Measurements from ENCODE around the gene EPC2. TPM values are rescaled to one million over a fixed set of nuclear protein-coding genes. Genes with fewer than 3 reads are reported as not detected.

EPC2 gene
- polyA plus RNA-seq, 1 experiment, result 24.7 TPM

GRCh38 chr2:148603562-148603920, 41.0 kb upstream of the EPC2 start:
- Histone ChIP-seq H3K27me3 (ENCODE audit: control insufficient read depth, insufficient read depth, low read length) (peaks cover 2% of the 10 kb centered on the region), H3K9me3 (ENCODE audit: control insufficient read depth, insufficient read depth, low read length) (no peaks in the 10 kb centered on the region; the same call in 1 of the 2 replicates), H3K27ac (ENCODE audit: low read depth, low read length) (no peak overlapping the region), H3K4me3 (ENCODE audit: low read depth, low read length) (no peak overlapping the region)
- no peak for DNase-seq (ENCODE audit: low read depth, low spot score)
- ChIA-PET CTCF (interaction anchor here (0.7 to 1.3 kb wide), 2 partner anchors 613 to 667 kb away, joined by 3 read pairs; no protein-coding TSS in a partner anchor), POLR2A (no interaction called here)
- TF ChIP-seq CTCF (IDR thresholded peaks at IDR 0.05; ENCODE audit: low read depth, low read length), result no peak

- H3K27ac ChIP-seq (ENCODE audit: low read depth, low read length), result no peak overlapping the region
- peaks cover 4% of the 10 kb centered on the region for H3K27me3 ChIP-seq (ENCODE audit: control insufficient read depth, insufficient read depth, low read length)
- H3K4me3 ChIP-seq (ENCODE audit: low read depth, low read length), result no peak overlapping the region
- POLR2A ChIA-PET, result no interaction called here
- no peak for DNase-seq (ENCODE audit: low read depth, low spot score)
- no peaks in the 10 kb centered on the region; the same call in 1 of the 2 replicates for H3K9me3 ChIP-seq (ENCODE audit: control insufficient read depth, insufficient read depth, low read length)
- CTCF ChIA-PET, result interaction anchor here (0.7 to 1.0 kb wide), 3 partner anchors 9 to 670 kb away, joined by 3 to 7 read pairs (median 6); no protein-coding TSS in a partner anchor
- TF ChIP-seq CTCF (IDR thresholded peaks at IDR 0.05; ENCODE audit: low read depth, low read length), result no peak
These were observed 39.6 kb upstream of the EPC2 start for GRCh38 chr2:148604927-148605326.

GRCh38 chr2:148607566-148607965, 37.0 kb upstream of the EPC2 start:
- TF ChIP-seq CTCF (IDR thresholded peaks at IDR 0.05; ENCODE audit: low read depth, low read length), result no peak
- POLR2A ChIA-PET, result no interaction called here

GRCh38 chr2:148613231-148614013, 31.1 kb upstream of the EPC2 start:
- CTCF ChIA-PET, result interaction anchor here (1.1 kb wide), 1 partner anchor 9 kb away, joined by 3 read pairs; no protein-coding TSS in a partner anchor
- TF ChIP-seq CTCF (IDR thresholded peaks at IDR 0.05; ENCODE audit: low read depth, low read length), result no peak
- DNase-seq (ENCODE audit: low read depth, low spot score), result no peak
- POLR2A ChIA-PET, result no interaction called here
- Histone ChIP-seq H3K9me3 (ENCODE audit: control insufficient read depth, insufficient read depth, low read length) (no peaks in the 10 kb centered on the region), H3K27ac (ENCODE audit: low read depth, low read length) (no peak overlapping the region), H3K4me3 (ENCODE audit: low read depth, low read length) (no peak overlapping the region), H3K27me3 (ENCODE audit: control insufficient read depth, insufficient read depth, low read length) (peaks cover 3% of the 10 kb centered on the region)

More at GRCh38 chr2:148607566-148607965, 37.0 kb upstream of the EPC2 start:
- H3K27me3 ChIP-seq (ENCODE audit: control insufficient read depth, insufficient read depth, low read length), result peaks cover 3% of the 10 kb centered on the region
- H3K27ac ChIP-seq (ENCODE audit: low read depth, low read length), result no peak overlapping the region
- no peaks in the 10 kb centered on the region for H3K9me3 ChIP-seq (ENCODE audit: control insufficient read depth, insufficient read depth, low read length)
- CTCF ChIA-PET, result no interaction called here
- no peak for DNase-seq (ENCODE audit: low read depth, low spot score)
- H3K4me3 ChIP-seq (ENCODE audit: low read depth, low read length), result no peak overlapping the region

GRCh38 chr2:148614014-148614321, 30.6 kb upstream of the EPC2 start:
- Histone ChIP-seq H3K4me3 (ENCODE audit: low read depth, low read length) (no peak overlapping the region), H3K27ac (ENCODE audit: low read depth, low read length) (no peak overlapping the region), H3K9me3 (ENCODE audit: control insufficient read depth, insufficient read depth, low read length) (no peaks in the 10 kb centered on the region), H3K27me3 (ENCODE audit: control insufficient read depth, insufficient read depth, low read length) (peaks cover 3% of the 10 kb centered on the region)
- POLR2A ChIA-PET, result interaction anchor here (0.7 kb wide), 1 partner anchor 255 kb away, joined by 6 read pairs; no protein-coding TSS in a partner anchor
- no peak for TF ChIP-seq CTCF (IDR thresholded peaks at IDR 0.05; ENCODE audit: low read depth, low read length)
- CTCF ChIA-PET, result interaction anchor here (1.1 kb wide), 1 partner anchor 9 kb away, joined by 3 read pairs; no protein-coding TSS in a partner anchor
- DNase-seq (ENCODE audit: low read depth, low spot score), result no peak

All from AG04450 (cell line).